Cardiac fibroblast (primary cell): ENCODE results near the gene ZDHHC1.

ENCODE experiments used
- DNase-seq, 2 donors: peaks; one replicate each; pipeline versions ENCODE4 v3.0.0 to v3.0.0-alpha.2; 2010; ENCODE audit warnings: low read depth in 2 of 2
- H3K4me3 ChIP-seq, 2 donors: replicated peaks in 1 of 2; 1 replicate in 1 of 2; 2 replicates in 1 of 2; pipeline ENCODE4 v1.5.1; 2011; ENCODE audit warnings: low read depth in 2 of 2, low read length in 2 of 2, mild to moderate bottlenecking in 2 of 2, moderate library complexity in 1 of 2
- CTCF ChIP-seq: IDR thresholded peaks from one replicate; pipeline ENCODE4 v1.5.1; 2011; ENCODE audit warnings: low read depth, mild to moderate bottlenecking, low read length, inconsistent platforms

ZDHHC1 gene

GRCh38 chr16:67391424-67392300, 24.6 kb downstream of the ZDHHC1 start:
- no peak for TF ChIP-seq CTCF
- no peak overlapping the region for H3K4me3 ChIP-seq
- DNase-seq: no peak

GRCh38 chr16:67390816-67391423, 25.4 kb downstream of the ZDHHC1 start:
- no peak for TF ChIP-seq CTCF
- H3K4me3 ChIP-seq: no peak overlapping the region
- no peak for DNase-seq

GRCh38 chr16:67389911-67390815, 26.1 kb downstream of the ZDHHC1 start:
- H3K4me3 ChIP-seq: no peak overlapping the region
- DNase-seq: no peak
- TF ChIP-seq CTCF: no peak

GRCh38 chr16:67388591-67388990, 27.7 kb downstream of the ZDHHC1 start:
- no peak overlapping the region for H3K4me3 ChIP-seq
- no peak for TF ChIP-seq CTCF
- DNase-seq: no peak

- no peak for TF ChIP-seq CTCF
- no peak overlapping the region for H3K4me3 ChIP-seq
- no peak for DNase-seq
Observed at GRCh38 chr16:67388191-67388590, 28.1 kb downstream of the ZDHHC1 start.

- no peak for DNase-seq
- H3K4me3 ChIP-seq: no peak overlapping the region
- TF ChIP-seq CTCF: no peak
Observed at GRCh38 chr16:67387479-67388079, 28.7 kb downstream of the ZDHHC1 start.
